Stimulated activated CD4-positive, alpha-beta T cell treated with anti-CD3 and anti-CD28 coated beads, Interleukin-15, amount 100 ng/mL, for 48 hours (primary cell): ENCODE results near the gene AKNAD1.
"Not testable (repeated sequence)": the region's sequence is repeated elsewhere in the genome, so short reads cannot be mapped to it uniquely, and the experiment has no call there.

Experiments
- DNase-seq, 2 donors: peaks; one replicate each; pipeline ENCODE4 v3.0.0-alpha.2; 2020; ENCODE audit warnings: low read depth in 2 of 2

The AKNAD1 gene, protein sequence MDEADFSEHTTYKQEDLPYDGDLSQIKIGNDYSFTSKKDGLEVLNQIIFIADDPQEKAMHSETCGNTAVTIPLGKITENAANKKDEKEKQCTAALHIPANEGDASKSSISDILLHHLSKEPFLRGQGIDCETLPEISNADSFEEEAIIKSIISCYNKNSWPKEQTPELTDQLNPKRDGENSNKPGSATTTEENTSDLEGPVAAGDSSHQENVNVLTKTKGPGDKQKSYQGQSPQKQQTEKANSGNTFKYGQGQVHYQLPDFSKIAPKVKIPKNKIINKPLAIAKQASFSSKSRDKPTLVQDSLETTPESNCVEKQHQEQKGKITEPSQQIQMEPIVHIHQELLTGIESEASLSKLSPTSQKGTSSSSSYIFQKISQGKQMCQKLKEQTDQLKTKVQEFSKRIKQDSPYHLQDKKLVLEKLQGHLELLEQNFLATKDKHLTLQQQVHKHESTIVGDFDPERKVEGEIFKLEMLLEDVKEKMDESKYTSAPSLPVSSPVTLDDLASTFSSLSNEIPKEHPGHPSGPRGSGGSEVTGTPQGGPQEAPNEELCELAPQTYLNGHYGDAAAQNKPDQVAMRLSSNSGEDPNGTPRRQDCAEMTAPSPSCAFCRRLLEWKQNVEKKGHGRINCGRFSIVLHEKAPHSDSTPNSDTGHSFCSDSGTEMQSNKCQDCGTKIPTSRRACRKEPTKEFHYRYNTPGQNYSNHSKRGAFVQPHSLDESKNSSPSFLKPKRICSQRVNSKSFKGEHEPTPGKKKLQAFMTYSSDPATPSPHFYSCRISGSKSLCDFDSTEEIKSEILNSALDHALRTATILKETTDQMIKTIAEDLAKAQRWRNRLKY

GRCh38 chr1:108856994-108857393 is at the start of gene AKNAD1:
AKNAD1 (minus strand) TSS chr1:108857094; CDS start chr1:108852664, 4,430 bp downstream.
- no peak for DNase-seq

DNA sequence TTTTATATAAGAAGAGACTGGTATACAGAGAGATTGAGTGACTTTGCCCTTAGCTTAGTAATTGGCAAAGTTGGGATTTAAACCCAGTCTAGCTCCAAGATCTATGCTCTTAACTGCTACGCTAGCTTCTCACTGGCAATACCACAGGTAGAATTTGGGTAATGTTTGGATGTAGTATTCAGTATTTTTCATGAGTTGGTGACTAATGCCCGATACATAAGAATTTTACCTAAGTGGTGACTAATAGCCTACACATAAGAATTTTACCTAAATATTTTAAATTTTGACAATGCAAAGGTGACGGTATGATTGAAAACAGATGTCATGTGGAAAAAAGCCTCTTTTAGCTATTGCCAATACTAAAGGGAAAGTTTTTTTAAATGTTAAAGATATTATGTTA is 44.2 kb upstream of the AKNAD1 start:
- DNase-seq: no peak

GRCh38 chr1:108897865-108898720 is 41.2 kb upstream of the AKNAD1 start:
- no peak for DNase-seq

DNA sequence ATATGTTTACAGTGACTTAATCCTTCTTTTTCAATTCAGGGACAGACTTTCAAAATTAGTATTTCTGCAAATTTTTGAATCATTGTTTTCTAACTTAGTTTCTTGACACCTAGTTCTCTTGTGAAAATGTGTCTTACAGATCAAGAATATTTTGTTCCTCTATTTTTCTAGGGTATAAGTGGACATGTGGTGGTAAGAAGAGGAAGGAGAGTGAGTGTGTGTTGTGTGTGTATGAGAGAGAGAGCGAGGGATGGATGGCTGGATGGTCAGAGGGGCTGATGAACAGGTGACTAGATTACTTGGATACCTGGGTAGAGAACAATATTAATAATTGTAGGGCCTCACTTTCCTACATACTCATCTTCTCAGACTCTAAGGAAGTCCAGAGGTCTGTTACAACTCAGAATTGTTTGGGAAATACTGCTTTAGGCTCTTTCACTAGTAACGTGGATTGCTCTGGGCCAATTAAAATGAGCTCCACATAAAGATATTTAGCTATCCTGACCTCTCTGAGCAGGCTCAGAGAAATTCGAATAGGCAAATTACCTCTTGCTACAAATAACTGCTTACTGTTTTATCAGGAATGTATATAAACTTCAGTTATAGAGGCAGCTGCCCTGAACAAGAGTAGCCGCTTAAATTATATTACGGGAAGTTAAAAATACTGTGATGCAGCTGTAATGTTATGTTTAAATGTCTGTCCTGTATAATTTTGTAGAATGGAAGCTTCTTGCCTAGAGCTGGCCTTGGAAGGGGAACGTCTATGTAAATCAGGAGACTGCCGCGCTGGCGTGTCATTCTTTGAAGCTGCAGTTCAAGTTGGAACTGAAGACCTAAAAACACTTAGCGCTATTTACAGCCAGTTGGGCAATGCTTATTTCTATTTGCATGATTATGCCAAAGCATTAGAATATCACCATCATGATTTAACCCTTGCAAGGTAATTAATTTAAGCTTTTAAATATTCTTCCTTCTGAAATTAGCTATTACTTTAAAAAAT is 39.6 kb upstream of the AKNAD1 start:
- no peak for DNase-seq

DNA sequence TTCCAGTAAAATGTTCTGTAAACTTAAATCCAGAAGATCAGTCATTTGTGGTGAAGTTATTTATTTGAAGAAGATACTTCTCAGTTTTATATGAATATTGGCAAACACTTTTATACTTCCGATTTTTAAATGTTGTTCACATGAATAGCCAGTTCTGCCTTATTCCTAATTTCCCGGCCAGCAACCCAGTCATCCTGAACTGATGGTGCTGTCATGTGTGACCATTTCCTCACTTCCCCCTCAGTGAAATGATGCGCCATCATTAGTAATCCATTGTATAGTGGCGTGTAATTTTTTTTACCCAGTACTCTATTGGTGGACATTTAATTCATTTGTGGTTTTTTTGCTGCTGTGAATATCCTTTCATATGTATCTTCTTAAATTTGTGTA is 36.2 kb upstream of the AKNAD1 start:
- no peak for DNase-seq

GRCh38 chr1:108892356-108893140 is 35.7 kb upstream of the AKNAD1 start:
- DNase-seq: no peak

DNA sequence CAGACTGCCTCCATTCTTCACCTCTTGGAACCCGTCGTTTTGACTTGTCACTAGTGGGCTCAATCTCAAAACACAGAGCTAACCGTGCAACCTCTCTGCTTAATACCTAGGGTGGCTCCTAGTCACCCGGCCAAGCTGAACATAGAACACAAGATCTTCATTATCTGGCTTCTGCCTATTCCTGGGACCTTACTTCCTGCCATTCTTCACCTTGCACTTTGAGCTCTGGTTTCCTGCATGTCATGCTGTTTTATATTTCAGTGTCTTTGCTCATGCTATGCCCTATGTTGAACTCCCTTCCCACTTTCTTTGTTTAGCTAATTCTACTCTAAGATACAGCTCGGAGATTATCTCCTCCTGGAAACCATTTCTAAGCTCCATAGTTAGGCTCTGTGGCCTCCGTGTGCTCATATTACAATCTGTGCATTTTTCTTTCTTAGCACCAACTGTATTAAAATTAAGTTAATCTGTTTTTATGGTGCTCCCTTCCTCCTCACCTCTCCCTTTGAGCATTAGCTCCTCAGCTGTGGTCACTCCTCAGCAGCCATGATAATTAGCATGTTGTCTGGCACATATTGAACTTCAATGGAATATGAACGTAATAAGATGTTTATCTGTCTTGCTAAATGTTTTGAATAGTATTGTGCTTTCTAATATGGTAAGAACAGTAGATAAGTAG is 33.0 kb upstream of the AKNAD1 start:
- DNase-seq: no peak

GRCh38 chr1:108889006-108889645 is 32.2 kb upstream of the AKNAD1 start:
- not testable (repeated sequence) for DNase-seq

- DNase-seq: no peak
Observed at GRCh38 chr1:108886292-108886691, 29.4 kb upstream of the AKNAD1 start.

- no peak for DNase-seq
Observed at GRCh38 chr1:108884968-108885367, 28.1 kb upstream of the AKNAD1 start.

DNA sequence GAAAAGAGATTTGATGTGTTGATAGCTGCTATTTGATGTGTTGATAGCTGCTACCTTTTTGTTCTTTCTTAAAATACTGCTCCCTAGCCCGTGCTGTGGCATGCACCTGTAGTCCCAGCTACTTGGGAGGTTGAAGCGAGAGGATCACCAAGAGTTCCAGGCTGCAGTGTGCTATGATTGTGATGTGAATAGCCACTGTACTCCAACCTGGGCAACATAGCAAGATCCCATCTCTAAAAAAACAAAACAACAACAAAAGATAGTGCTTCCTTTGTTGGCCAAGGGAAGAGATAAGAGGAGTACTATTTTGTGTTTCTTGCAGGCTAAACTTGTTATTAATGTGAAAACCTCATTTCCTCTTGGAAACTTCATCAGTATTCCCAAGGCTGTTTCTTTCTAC is 25.9 kb upstream of the AKNAD1 start:
- no peak for DNase-seq

- DNase-seq: no peak
Observed at GRCh38 chr1:108881369-108881768, 24.5 kb upstream of the AKNAD1 start.

- no peak for DNase-seq
Observed at GRCh38 chr1:108880850-108881249, 24.0 kb upstream of the AKNAD1 start.

- no peak for DNase-seq
Observed at GRCh38 chr1:108878678-108879077, 21.8 kb upstream of the AKNAD1 start.

DNA sequence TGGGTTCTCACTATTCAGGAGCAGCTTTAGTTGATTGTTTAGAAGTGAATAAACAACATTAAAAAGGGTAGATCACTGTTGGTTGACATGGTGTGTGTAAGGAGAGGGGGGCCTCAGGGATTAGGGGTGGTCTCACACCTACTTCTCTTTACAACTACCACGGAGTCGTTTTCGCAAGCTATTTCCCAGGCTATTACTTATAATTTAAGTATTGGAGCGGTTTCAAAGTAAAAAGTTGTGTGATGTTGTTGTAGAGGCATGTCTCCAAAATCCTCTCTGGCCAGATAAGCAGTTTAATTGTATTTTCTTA is 21.2 kb upstream of the AKNAD1 start:
- no peak for DNase-seq

GRCh38 chr1:108877348-108878159 is 20.7 kb upstream of the AKNAD1 start:
- DNase-seq: no peak

DNA sequence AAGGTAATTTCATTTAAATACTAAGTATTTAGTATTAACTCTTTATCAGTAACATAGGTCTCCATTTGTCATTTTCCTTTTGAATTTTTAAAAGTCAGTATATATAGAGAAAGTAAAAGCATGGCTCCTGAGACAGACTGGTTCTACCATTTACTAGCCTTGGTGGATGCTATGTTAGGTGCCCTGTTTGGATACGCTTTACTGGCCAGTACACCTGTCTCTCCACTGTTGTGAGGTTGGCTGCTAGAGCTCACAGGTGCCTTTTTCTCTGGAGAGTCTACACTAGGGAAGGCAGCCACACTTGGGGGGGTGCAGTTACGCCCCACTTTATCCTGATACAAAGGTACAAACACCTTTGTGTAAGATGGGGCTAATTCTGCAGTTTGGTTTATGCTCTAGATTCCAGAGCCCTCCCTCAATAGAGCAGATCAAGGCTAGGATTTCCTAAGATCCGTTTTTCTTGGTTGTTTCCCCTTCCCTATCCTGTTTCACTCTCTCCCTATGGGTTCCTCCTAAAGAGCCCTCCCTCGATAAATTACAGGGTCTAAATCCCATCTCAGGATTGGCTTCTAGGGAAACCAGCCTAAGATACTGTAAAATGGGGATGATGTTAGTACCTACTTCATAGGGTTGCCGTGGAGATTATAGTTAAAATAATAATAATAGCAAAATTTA is 14.3 kb upstream of the AKNAD1 start:
- DNase-seq: no peak
